Mesodermal cell (in vitro differentiated cells): ENCODE data around the gene CDH2. TPM values are rescaled to one million over a fixed set of nuclear protein-coding genes. Genes with fewer than 3 reads are reported as not detected.
A peak's percentile ranks its signal among the peaks of the same experiment; 100 is the strongest.

Source experiments
- H3K27ac ChIP-seq: 2 replicates; pipeline ENCODE4 v1.7.0; 2013; ENCODE audit warnings: mild to moderate bottlenecking, low read depth, low read length, moderate library complexity; ENCODE audit not compliant: severe bottlenecking
- H3K36me3 ChIP-seq: 2 replicates; pipeline ENCODE4 v1.7.1; 2013; ENCODE audit warnings: mild to moderate bottlenecking, low read length, moderate library complexity; ENCODE audit not compliant: control insufficient read depth, insufficient read depth
- H3K4me1 ChIP-seq: one replicate; pipeline ENCODE4 v1.7.1; 2013; ENCODE audit warnings: mild to moderate bottlenecking, low read length; ENCODE audit not compliant: insufficient read depth, control insufficient read depth, poor library complexity, severe bottlenecking
- H3K4me3 ChIP-seq: 2 replicates; pipeline ENCODE4 v1.7.0; 2013; ENCODE audit warnings: low read length, control low read depth, mild to moderate bottlenecking; ENCODE audit not compliant: insufficient read depth, poor library complexity, severe bottlenecking; ENCODE audit errors: extremely low read depth
- H3K9me3 ChIP-seq: 2 replicates; pipeline ENCODE4 v1.7.1; 2013; ENCODE audit warnings: mild to moderate bottlenecking, low read length, moderate library complexity; ENCODE audit not compliant: control insufficient read depth
- WGBS, 2 experiments: methylation state at CpG; one replicate each; pipeline ENCODE4 v1.1.5; 2013; ENCODE audit warnings: missing lambda C conversion rate in 2 of 2; ENCODE audit not compliant: insufficient coverage in 2 of 2; 5-methylcytosine and 5-hydroxymethylcytosine counted together
- polyA plus RNA-seq, 2 experiments: library from polyadenylated mRNA; stranded (reverse); fragments of 50-300 nt; gene quantifications; one replicate each; pipeline ENCODE4 v1.2.3, GENCODE V29; 2013

The CDH2 gene
- 203 TPM for polyA plus RNA-seq (2013, experiment 1 of 2)
- 184 TPM for polyA plus RNA-seq (2013, experiment 2 of 2)

- H3K36me3 ChIP-seq: no peaks in the 10 kb centered on the region
- no peaks in the 10 kb centered on the region for H3K9me3 ChIP-seq
- peak within 1 kb of the TSS; percentile 90 for H3K27ac ChIP-seq
- peaks cover 18% of the 10 kb centered on the region for H3K4me1 ChIP-seq
- 0 to 1% methylated on average over 55 to 65 of the region's 105 CpGs for WGBS, 2 experiments
- peak within 1 kb of the TSS; percentile 95 for H3K4me3 ChIP-seq
Measured at GRCh38 chr18:28176948-28177827, at the start of gene CDH2. Gene CDH2, minus strand, starts transcription at chr18:28177130. Its CDS starts 108 bp downstream, at chr18:28177022.

GRCh38 chr18:28212060-28212459 is 35.1 kb upstream of the CDH2 start:
- Histone ChIP-seq H3K27ac (no peak overlapping the region), H3K36me3 (no peaks in the 10 kb centered on the region), H3K9me3 (no peaks in the 10 kb centered on the region), H3K4me1 (no peaks in the 10 kb centered on the region), H3K4me3 (no peak overlapping the region)
- WGBS, 2 experiments: 89 to 100% methylated on average over 1 of the region's 3 CpGs

DNA sequence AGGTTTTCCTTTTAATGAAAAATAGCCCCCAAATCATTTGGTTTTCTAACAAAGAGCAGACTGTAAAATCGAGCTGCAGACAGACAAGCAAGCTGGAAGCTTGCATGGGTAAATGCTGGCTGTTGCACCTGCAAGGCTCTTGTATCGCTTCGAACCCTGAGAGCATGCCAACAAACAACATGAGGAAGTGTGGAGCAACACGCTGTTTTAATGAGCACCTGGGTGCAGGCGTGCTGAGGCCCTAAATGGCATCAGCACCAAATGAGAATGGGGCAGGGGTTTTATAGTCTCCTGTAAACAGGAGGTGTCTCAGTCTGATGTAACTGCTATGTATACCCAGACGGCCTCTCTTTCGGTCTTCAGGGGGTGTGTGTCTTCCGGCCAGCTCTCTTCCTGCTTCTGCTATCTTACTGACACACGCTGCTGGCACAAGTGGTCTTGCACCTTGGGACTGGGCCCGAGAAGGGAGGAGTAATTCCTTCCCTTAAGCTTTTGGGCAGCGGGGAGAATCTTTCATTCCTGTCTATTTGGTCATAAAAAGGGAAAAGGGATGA is 31.9 kb upstream of the CDH2 start:
- no peak overlapping the region for H3K4me3 ChIP-seq
- H3K9me3 ChIP-seq: no peaks in the 10 kb centered on the region
- 91 to 95% methylated on average over 7 to 10 of the region's 11 CpGs for WGBS, 2 experiments
- no peaks in the 10 kb centered on the region for H3K4me1 ChIP-seq
- H3K36me3 ChIP-seq: no peaks in the 10 kb centered on the region
- no peak overlapping the region for H3K27ac ChIP-seq

DNA sequence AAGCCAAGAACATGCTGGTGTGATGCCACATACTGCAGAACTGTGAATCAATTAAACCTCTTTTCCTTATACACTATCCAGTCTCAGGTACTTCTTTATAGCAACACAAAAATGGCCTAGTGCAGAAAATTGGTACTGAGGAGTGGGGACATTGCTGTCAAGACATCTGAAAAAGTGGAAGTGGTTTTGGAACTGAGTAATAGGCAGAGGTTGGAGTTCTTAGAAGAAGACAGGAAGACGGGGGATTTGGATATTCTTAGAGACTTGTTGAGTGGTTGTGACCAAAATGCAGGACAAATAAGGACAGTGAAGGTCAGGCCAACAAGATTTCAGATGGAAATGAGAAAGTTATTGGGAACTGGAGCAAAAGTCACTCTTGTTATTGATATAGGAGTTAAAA is 31.3 kb upstream of the CDH2 start:
- H3K36me3 ChIP-seq: no peaks in the 10 kb centered on the region
- H3K27ac ChIP-seq: no peak overlapping the region
- no peaks in the 10 kb centered on the region for H3K4me1 ChIP-seq
- H3K9me3 ChIP-seq: no peaks in the 10 kb centered on the region
- no peak overlapping the region for H3K4me3 ChIP-seq
- WGBS, 2 experiments: 100% methylated on average over 1 of the region's 1 CpG

DNA sequence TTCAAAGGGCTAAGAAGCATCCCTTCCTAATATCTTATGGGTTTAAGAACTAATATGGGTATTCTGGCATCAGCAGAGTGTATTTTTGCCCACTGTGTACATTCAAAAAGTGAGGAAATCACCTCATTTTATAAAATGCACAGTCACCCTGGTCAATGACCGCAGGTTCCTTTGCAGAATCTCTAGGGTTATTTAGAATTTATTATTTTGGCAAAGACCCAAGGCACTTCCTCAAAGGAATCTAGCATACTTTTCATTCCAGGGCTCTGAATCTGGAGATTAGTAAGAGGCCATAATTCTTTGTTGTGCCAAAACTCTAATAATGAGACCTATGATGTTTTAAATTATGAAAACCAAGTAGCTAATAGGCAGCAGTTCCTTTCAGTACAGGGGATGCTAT is 27.2 kb upstream of the CDH2 start:
- H3K9me3 ChIP-seq: no peaks in the 10 kb centered on the region
- H3K4me1 ChIP-seq: no peaks in the 10 kb centered on the region
- H3K36me3 ChIP-seq: no peaks in the 10 kb centered on the region
- no peak overlapping the region for H3K27ac ChIP-seq
- H3K4me3 ChIP-seq: no peak overlapping the region
- WGBS, 2 experiments: no CpG with 5 or more reads among the region's 1 CpG

DNA sequence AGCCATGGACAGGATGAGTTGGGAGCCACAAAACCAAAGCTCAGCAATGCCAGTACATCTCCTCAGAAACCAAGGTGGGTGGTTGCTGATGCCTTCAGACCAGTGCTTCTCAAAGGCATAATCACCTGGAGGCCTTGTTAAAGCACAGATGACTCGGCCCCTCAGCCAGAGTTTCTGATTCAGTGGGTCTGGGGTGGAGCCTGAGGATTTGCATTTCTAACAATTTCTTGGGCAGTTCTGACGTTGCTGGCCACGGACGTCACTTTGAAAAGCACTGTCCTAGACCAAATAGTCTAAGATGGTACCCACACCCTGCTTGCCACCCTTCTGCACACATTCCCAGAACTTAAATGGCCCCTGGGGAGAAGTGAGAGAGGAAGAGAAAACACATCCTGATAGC is 24.1 kb upstream of the CDH2 start:
- Histone ChIP-seq H3K36me3 (no peaks in the 10 kb centered on the region), H3K4me1 (no peaks in the 10 kb centered on the region), H3K9me3 (no peaks in the 10 kb centered on the region), H3K27ac (no peak overlapping the region), H3K4me3 (no peak overlapping the region)
- 86% methylated on average over 3 to 4 of the region's 4 CpGs for WGBS, 2 experiments

GRCh38 chr18:28198620-28199019 is 21.7 kb upstream of the CDH2 start:
- Histone ChIP-seq H3K27ac (no peak overlapping the region), H3K4me3 (no peak overlapping the region), H3K36me3 (no peaks in the 10 kb centered on the region), H3K4me1 (no peaks in the 10 kb centered on the region), H3K9me3 (no peaks in the 10 kb centered on the region)
- WGBS, 2 experiments: no CpG with 5 or more reads among the region's 5 CpGs

DNA sequence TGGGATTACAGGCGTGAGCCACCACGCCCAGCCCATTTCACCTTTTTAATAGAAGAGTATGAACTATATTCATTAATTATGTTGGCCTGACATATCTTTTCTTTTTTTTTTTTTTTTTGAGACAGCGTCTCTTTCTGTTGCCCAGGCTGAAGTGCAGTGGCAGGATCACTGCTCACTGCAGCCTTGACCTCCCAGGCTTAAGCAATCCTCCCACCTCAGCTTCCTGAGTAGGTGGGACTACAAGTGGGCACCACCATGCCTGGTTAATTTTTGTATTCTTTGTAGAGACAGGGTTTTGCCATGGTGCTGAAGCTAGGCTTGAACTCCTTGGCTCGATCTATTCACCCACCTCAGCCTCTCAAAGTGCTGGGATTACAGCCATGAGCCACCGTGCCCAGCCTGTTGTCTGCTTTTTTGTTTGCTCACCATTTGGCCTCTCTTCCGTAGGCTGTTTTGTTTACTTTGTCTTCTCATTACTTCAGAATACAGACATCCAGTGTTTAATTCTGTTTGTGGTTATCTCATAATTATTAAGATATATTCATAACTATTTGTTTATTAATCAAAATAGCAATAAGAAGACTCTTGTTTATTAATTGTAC is 16.3 kb upstream of the CDH2 start:
- H3K27ac ChIP-seq: no peak overlapping the region
- WGBS, 2 experiments: 71 to 90% methylated on average over 1 to 2 of the region's 6 CpGs
- no peaks in the 10 kb centered on the region for H3K9me3 ChIP-seq
- no peaks in the 10 kb centered on the region for H3K4me1 ChIP-seq
- H3K4me3 ChIP-seq: no peak overlapping the region
- no peaks in the 10 kb centered on the region for H3K36me3 ChIP-seq

DNA sequence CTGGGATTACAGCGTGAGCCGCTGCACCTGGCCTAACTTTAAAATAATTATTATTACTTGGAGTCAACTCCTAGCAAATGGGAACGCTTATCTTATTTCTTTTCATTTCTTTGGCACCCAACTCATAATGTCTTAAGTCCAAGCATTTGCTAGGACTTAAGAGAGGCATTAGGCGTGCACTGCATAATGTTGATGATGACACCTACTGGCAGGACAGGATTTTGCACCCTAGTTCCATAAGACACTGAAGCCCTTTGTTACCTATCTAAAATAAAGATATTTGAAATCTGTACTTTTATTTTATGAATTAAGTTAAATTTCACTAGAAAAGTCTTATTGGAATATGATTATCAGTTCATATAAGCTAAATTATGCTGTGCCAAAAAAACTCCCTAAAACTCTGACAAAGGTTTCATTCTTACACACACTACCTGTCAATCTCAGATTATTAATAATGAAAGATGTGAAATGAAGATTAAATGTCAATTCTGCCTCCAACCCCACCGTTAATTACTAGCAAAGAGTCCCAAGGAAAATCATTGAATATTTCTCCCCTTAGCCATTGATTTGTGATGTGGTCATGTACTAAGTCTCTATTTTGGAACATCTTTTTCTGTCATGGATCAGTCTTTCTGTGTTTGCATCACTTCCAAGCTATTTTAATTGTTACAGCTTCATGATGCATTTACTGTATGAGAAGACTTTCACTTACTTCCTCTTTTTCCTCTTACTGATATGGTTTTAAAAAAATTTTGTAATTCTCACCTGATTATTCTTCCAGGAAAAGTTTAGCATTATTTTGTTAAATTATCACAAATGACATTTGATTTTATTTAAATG is 12.7 kb upstream of the CDH2 start:
- no peaks in the 10 kb centered on the region for H3K36me3 ChIP-seq
- WGBS, 2 experiments: 83% methylated on average over 3 of the region's 5 CpGs; no CpG with 5 or more reads in 1 of the 2 experiments
- H3K4me1 ChIP-seq: no peaks in the 10 kb centered on the region
- H3K27ac ChIP-seq: no peak overlapping the region
- no peak overlapping the region for H3K4me3 ChIP-seq
- no peaks in the 10 kb centered on the region for H3K9me3 ChIP-seq

- Histone ChIP-seq H3K4me1 (peaks cover 13% of the 10 kb centered on the region), H3K27ac (no peak overlapping the region), H3K4me3 (no peak overlapping the region), H3K36me3 (no peaks in the 10 kb centered on the region), H3K9me3 (no peaks in the 10 kb centered on the region)
- 92 to 93% methylated on average over 1 to 3 of the region's 3 CpGs for WGBS, 2 experiments
Measured at GRCh38 chr18:28185121-28185520, 8.2 kb upstream of the CDH2 start.
